CD14-positive monocyte (primary cell): ENCODE data around the gene RGCC. TPM values are rescaled to one million over a fixed set of nuclear protein-coding genes. Genes with fewer than 3 reads are reported as not detected.

Source experiments
- DNase-seq, 3 donors: peaks; one replicate each; pipeline ENCODE4 v3.0.0-alpha.2; 2011 to 2022
- H2AFZ ChIP-seq: 2 replicates; pipeline ENCODE4 v1.6.0; 2012; ENCODE audit warnings: mild to moderate bottlenecking, low read depth, low read length, inconsistent platforms; ENCODE audit not compliant: insufficient read depth, poor library complexity, severe bottlenecking
- H3K27ac ChIP-seq, 2 donors: 1 replicate in 1 of 2; 2 replicates in 1 of 2; pipeline ENCODE4 v1.5.1; 2012 to 2013; ENCODE audit warnings: low read length in 2 of 2, control low read depth in 1 of 2, inconsistent platforms in 1 of 2, low read depth in 1 of 2, mild to moderate bottlenecking in 1 of 2
- H3K27me3 ChIP-seq, 2 donors: one replicate each; pipeline versions ENCODE4 v1.6.0 to v1.6.1; 2011 to 2013; ENCODE audit warnings: low read length in 2 of 2; ENCODE audit not compliant: control insufficient read depth in 2 of 2, insufficient read depth in 2 of 2
- H3K36me3 ChIP-seq, 2 donors: replicated peaks in 1 of 2; 1 replicate in 1 of 2; 2 replicates in 1 of 2; pipeline versions ENCODE4 v1.5.1 to v1.6.1; 2012 to 2013; ENCODE audit warnings: low read length in 2 of 2, control low read depth in 1 of 2, inconsistent platforms in 1 of 2, mild to moderate bottlenecking in 1 of 2; ENCODE audit not compliant: insufficient read depth in 2 of 2, control insufficient read depth in 1 of 2
- H3K4me1 ChIP-seq, 2 donors: 1 replicate in 1 of 2; 2 replicates in 1 of 2; pipeline versions ENCODE4 v1.5.1 to v1.6.1; 2012 to 2013; ENCODE audit warnings: low read length in 2 of 2, control low read depth in 1 of 2, inconsistent platforms in 1 of 2, mild to moderate bottlenecking in 1 of 2, moderate library complexity in 1 of 2; ENCODE audit not compliant: insufficient read depth in 2 of 2, control insufficient read depth in 1 of 2
- H3K4me2 ChIP-seq: replicated peaks from 2 replicates; pipeline ENCODE3; 2012; ENCODE audit warnings: low read length, moderate library complexity, mild to moderate bottlenecking; ENCODE audit not compliant: poor library complexity, severe bottlenecking; ENCODE audit errors: extremely low read depth
- H3K4me3 ChIP-seq, 3 experiments: fragments of 200-600 bp in 1 of 3; sonication (generic) in 1 of 3; replicated peaks in 1 of 3; 1 replicate in 2 of 3; 2 replicates in 1 of 3; pipeline ENCODE4 v1.5.1; 2011 to 2013; ENCODE audit warnings: low read length in 3 of 3, mild to moderate bottlenecking in 3 of 3, control low read depth in 2 of 3, low read depth in 2 of 3, inconsistent platforms in 1 of 3, moderate library complexity in 1 of 3
- H3K79me2 ChIP-seq: 2 replicates; pipeline ENCODE4 v1.6.0; 2012; ENCODE audit warnings: mild to moderate bottlenecking, control low read depth, inconsistent platforms, low read length, moderate library complexity; ENCODE audit not compliant: insufficient read depth
- H3K9ac ChIP-seq: 2 replicates; pipeline ENCODE4 v1.6.0; 2017; ENCODE audit warnings: low read length, mild to moderate bottlenecking; ENCODE audit not compliant: insufficient read depth, poor library complexity, severe bottlenecking
- H3K9me3 ChIP-seq, 2 donors: replicated peaks in 1 of 2; 1 replicate in 1 of 2; 2 replicates in 1 of 2; pipeline versions ENCODE4 v1.5.1 to v1.6.1; 2012 to 2013; ENCODE audit warnings: low read length in 2 of 2, control low read depth in 1 of 2; ENCODE audit not compliant: control insufficient read depth in 1 of 2, insufficient read depth in 1 of 2
- H4K20me1 ChIP-seq: 2 replicates; pipeline ENCODE4 v1.6.0; 2012; ENCODE audit warnings: mild to moderate bottlenecking, low read length, control low read depth, moderate library complexity; ENCODE audit not compliant: insufficient read depth
- H3K27ac Mint-ChIP-seq, 7 donors: one replicate each; pipeline ENCODE4 v1.8.0; 2020; ENCODE audit warnings: mild to moderate bottlenecking in 7 of 7, mixed read lengths in 7 of 7, moderate library complexity in 6 of 7, inconsistent platforms in 2 of 7
- H3K27me3 Mint-ChIP-seq, 3 donors: one replicate each; pipeline ENCODE4 v1.8.0; 2021 to 2022; ENCODE audit warnings: low read depth in 3 of 3, mild to moderate bottlenecking in 3 of 3, mixed read lengths in 3 of 3, moderate library complexity in 3 of 3, inconsistent platforms in 1 of 3
- H3K36me3 Mint-ChIP-seq, 2 donors: one replicate each; pipeline ENCODE4 v1.8.0; 2020; ENCODE audit warnings: mixed read lengths in 2 of 2, inconsistent platforms in 1 of 2, mild to moderate bottlenecking in 1 of 2
- H3K4me1 Mint-ChIP-seq: one replicate; pipeline ENCODE4 v1.8.0; 2020; ENCODE audit warnings: mild to moderate bottlenecking, mixed read lengths
- H3K4me3 Mint-ChIP-seq, 2 donors: one replicate each; pipeline ENCODE4 v1.8.0; 2020; ENCODE audit warnings: mild to moderate bottlenecking in 2 of 2, mixed read lengths in 2 of 2, moderate library complexity in 1 of 2
- H3K9me3 Mint-ChIP-seq, 7 donors: one replicate each; pipeline ENCODE4 v1.8.0; 2020 to 2022; ENCODE audit warnings: mixed read lengths in 7 of 7, mild to moderate bottlenecking in 6 of 7, moderate library complexity in 6 of 7, inconsistent platforms in 2 of 7
- WGBS: methylation state at CpG from one replicate; pipeline ENCODE4 v1.1.5; 2013; ENCODE audit warnings: missing lambda C conversion rate; ENCODE audit not compliant: insufficient coverage; 5-methylcytosine and 5-hydroxymethylcytosine counted together
- intact Hi-C, 2 donors: fragments of 100-400 bp; cut with micrococcal nuclease; formaldehyde crosslinking; loops; one replicate each; pipeline versions ENCODE4 v1.15.0 to v1.15.1; 2023
- polyA plus RNA-seq, 3 donors: library from polyadenylated mRNA; depleted of rRNA in 1 of 3; unstranded in 2 of 3; stranded (reverse) in 1 of 3; fragments of 300-500 nt in 2 of 3; fragments of >200 nt in 1 of 3; fragmentation: Illumina TruSeq in 2 of 3; gene quantifications; 1 replicate in 2 of 3; 2 replicates in 1 of 3; pipeline ENCODE4 v1.2.3, GENCODE V29; 2012 to 2021
- TF ChIP-seq, protein P1 (sequence below): fragments of 200-600 bp; IDR thresholded peaks from one replicate; pipeline ENCODE4 v1.8.0; 2022; ENCODE audit warnings: antibody characterized with exemption, mild to moderate bottlenecking

RGCC gene
- polyA plus RNA-seq, 3 donors = 4.3 to 49.5 (median 26.0) TPM

DNA sequence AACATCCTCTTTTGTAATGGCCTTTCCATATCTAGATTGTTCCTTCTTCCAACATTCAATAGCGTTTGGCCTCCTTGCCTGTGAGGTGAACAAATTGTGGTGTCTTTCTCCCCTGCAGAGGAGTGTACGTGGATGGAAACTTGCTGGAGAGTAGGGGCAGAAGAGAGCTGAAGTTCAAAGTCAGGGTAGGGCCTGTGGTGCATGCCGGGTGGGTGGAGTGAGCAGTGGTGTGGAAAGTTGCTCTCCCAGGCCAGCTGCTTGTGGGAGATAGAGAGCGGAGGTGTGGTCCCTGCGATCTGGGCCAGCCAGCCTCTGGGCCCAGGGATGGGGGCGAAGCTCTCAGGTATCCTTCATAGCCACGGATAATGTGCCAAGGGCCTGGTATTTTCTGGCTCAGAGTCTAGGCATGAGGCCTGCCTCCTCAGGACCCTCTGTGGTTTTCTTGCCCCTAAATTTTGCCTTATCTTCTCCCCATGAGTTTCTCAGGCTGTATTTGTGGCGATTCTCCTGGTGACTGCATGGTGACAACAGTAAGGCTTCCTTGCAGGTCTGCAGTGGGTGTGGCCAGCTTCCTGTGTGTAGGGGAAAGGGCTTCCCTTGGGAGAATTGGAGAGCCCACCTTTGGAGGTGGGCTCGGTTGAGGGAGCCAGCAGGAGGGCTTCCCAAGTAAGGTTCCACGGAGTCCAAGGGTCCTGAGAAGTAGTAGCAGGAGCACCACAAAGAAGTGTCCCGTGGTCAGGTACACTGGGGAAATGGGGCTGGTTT lies 6.7 kb downstream of the RGCC start:
- TF ChIP-seq, protein P1, sequence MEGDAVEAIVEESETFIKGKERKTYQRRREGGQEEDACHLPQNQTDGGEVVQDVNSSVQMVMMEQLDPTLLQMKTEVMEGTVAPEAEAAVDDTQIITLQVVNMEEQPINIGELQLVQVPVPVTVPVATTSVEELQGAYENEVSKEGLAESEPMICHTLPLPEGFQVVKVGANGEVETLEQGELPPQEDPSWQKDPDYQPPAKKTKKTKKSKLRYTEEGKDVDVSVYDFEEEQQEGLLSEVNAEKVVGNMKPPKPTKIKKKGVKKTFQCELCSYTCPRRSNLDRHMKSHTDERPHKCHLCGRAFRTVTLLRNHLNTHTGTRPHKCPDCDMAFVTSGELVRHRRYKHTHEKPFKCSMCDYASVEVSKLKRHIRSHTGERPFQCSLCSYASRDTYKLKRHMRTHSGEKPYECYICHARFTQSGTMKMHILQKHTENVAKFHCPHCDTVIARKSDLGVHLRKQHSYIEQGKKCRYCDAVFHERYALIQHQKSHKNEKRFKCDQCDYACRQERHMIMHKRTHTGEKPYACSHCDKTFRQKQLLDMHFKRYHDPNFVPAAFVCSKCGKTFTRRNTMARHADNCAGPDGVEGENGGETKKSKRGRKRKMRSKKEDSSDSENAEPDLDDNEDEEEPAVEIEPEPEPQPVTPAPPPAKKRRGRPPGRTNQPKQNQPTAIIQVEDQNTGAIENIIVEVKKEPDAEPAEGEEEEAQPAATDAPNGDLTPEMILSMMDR = no peak
- peaks cover 0 to 21% of the 10 kb centered on the region in 2 donors for H3K36me3 ChIP-seq
- Mint-ChIP-seq H3K4me3 (peak overlapping the region; percentile 3 to 50), H3K27me3 (peaks cover 0 to 6% (median 5%) of the 10 kb centered on the region in 3 donors), H3K9me3 (peaks cover 0 to 3% (median 0%) of the 10 kb centered on the region in 7 donors), H3K4me1 (peaks cover 77% of the 10 kb centered on the region), H3K27ac (peak overlapping the region; percentile 86 to 99 (median 96)), H3K36me3 (peaks cover 56 to 73% of the 10 kb centered on the region in 2 donors)
- H3K27me3 ChIP-seq = no peaks in the 10 kb centered on the region
- peak overlapping the region; percentile 38 for H3K9ac ChIP-seq
- no peak for DNase-seq
- peak overlapping the region; percentile 4 for H3K4me2 ChIP-seq
- peak overlapping the region in 1 of 3 experiments; percentile 22 for H3K4me3 ChIP-seq
- no peak overlapping the region for H2AFZ ChIP-seq
- no peaks in the 10 kb centered on the region for H3K9me3 ChIP-seq
- WGBS = 89% methylated on average over 9 of the region's 11 CpGs
- peak overlapping the region; percentile 78 to 89 for H3K27ac ChIP-seq
- intact Hi-C loops = loop anchor here in 1 of 2 donors (10.0 kb wide), 1 partner anchor 191 kb away; no protein-coding TSS in a partner anchor
- H3K79me2 ChIP-seq = peaks cover 47% of the 10 kb centered on the region
- H4K20me1 ChIP-seq = peaks cover 15% of the 10 kb centered on the region
- H3K4me1 ChIP-seq = peaks cover 58 to 79% of the 10 kb centered on the region in 2 donors

DNA sequence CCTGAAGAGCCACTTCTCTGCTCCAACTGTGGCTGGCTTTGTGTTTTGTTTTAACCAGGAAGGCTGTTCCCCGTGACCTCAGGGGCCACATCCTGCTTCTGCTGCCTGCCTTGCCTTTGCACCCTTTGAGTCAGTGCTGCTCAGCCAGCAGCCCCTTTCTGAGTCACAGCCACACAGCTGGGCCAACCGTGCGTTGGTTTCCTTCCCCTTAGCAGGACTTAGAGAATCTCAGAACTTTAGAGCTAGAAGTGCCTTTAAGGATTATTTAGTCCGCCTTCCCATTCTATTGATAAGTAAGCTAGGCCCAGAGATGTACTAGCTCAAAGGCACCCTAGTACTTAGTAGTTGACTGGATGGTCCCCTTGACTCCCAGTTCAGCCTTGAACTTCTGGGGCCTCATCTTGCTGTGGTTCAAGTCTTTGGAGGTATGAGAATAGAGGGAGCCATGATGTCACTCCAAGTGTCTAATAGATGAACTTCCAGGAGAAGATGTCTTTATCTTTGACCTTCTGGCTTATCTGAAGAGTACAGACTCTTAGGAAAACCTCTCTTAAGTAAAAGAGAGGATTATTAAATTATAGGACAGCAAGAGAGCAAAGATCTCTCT lies 8.0 kb downstream of the RGCC start:
- peaks cover 60 to 72% of the 10 kb centered on the region in 2 donors for H3K36me3 Mint-ChIP-seq
- H3K4me2 ChIP-seq = peak overlapping the region; percentile 26
- H3K4me1 Mint-ChIP-seq = peaks cover 64% of the 10 kb centered on the region

More for the DNA sequence above, 8.0 kb downstream of the RGCC start:
- peak; percentile 94 to 97 (median 96) for DNase-seq
- intact Hi-C loops = loop anchor here (5.0 to 10.0 kb wide), 2 partner anchors 182 to 189 kb away; no protein-coding TSS in a partner anchor
- Mint-ChIP-seq H3K27ac (peak overlapping the region; percentile 86 to 99 (median 96)), H3K27me3 (peaks cover 0 to 2% (median 1%) of the 10 kb centered on the region in 3 donors), H3K9me3 (peaks cover 0 to 2% (median 0%) of the 10 kb centered on the region in 7 donors), H3K4me3 (peak overlapping the region in 1 of 2 donors; percentile 67)
- TF ChIP-seq, protein P1 = no peak
- H3K9me3 ChIP-seq = no peaks in the 10 kb centered on the region
- peaks cover 49 to 68% of the 10 kb centered on the region in 2 donors for H3K4me1 ChIP-seq
- H4K20me1 ChIP-seq = peaks cover 2% of the 10 kb centered on the region
- 18% methylated on average over 4 of the region's 4 CpGs for WGBS
- H3K36me3 ChIP-seq = peaks cover 3 to 31% of the 10 kb centered on the region in 2 donors
- H3K4me3 ChIP-seq = peak overlapping the region in 1 of 3 experiments; percentile 22
- H3K27ac ChIP-seq = peak overlapping the region; percentile 78 to 89
- peak overlapping the region; percentile 50 for H3K9ac ChIP-seq
- peak overlapping the region; percentile 41 for H2AFZ ChIP-seq
- H3K79me2 ChIP-seq = peaks cover 34% of the 10 kb centered on the region
- no peaks in the 10 kb centered on the region for H3K27me3 ChIP-seq
